SK-N-SH (cell line): ENCODE data around the gene PKD2L2. TPM values are rescaled to one million over a fixed set of nuclear protein-coding genes. Genes with fewer than 3 reads are reported as not detected.

ENCODE experiments used
- CTCF ChIA-PET: fragments of 300-600, 350-600 bp; formaldehyde crosslinking; extraction: SDS; loops from one replicate; lab custom pipeline; 2021; lab: Yijun Ruan, JAX
- POLR2A ChIA-PET: fragments of 350-600 bp; sonication (Branson Sonifier 250); formaldehyde crosslinking; extraction: SDS; loops from one replicate; lab custom pipeline; 2020; ENCODE audit warnings: antibody characterized with exemption, inconsistent platforms; lab: Yijun Ruan, JAX
- DNase-seq: peaks from one replicate; pipeline ENCODE4 v3.0.0; 2012
- H2AFZ ChIP-seq: fragments of 200-600 bp; sonication (generic); 2 replicates; pipeline ENCODE4 v1.8.1; 2016; ENCODE audit warnings: antibody characterized with exemption, mild to moderate bottlenecking, low read depth
- H3F3A ChIP-seq: fragments of 200-600 bp; sonication (generic); replicated peaks from 2 replicates; pipeline ENCODE3; 2016; ENCODE audit warnings: antibody characterized with exemption, mild to moderate bottlenecking; ENCODE audit not compliant: insufficient read depth
- H3K27ac ChIP-seq, 2 experiments: fragments of 200-500 bp in 1 of 2; fragments of 200-600 bp in 1 of 2; sonication (Bioruptor generic) in 1 of 2; sonication (generic), shearing (Covaris generic) in 1 of 2; 2 replicates each; pipeline versions ENCODE4 v1.5.1 to v1.6.1; 2014 to 2016; ENCODE audit warnings: low read depth in 2 of 2, inconsistent platforms in 1 of 2, low read length in 1 of 2, mild to moderate bottlenecking in 1 of 2, mixed read lengths in 1 of 2
- H3K27me3 ChIP-seq: fragments of 200-600 bp; sonication (generic), shearing (Covaris generic); 2 replicates; pipeline ENCODE4 v1.6.1; 2016; ENCODE audit warnings: mixed run types; ENCODE audit not compliant: insufficient read depth
- H3K36me3 ChIP-seq, 2 experiments: fragments of 200-500 bp in 1 of 2; fragments of 200-600 bp in 1 of 2; sonication (Bioruptor generic) in 1 of 2; sonication (generic) in 1 of 2; replicated peaks in 1 of 2; 2 replicates each; pipeline versions ENCODE3 to v1.5.1; 2014 to 2016; ENCODE audit warnings: low read length in 1 of 2, mild to moderate bottlenecking in 1 of 2; ENCODE audit not compliant: insufficient read depth in 2 of 2, control insufficient read depth in 1 of 2
- H3K4me1 ChIP-seq, 2 experiments: fragments of 200-500 bp in 1 of 2; fragments of 200-600 bp in 1 of 2; sonication (Bioruptor generic) in 1 of 2; sonication (generic), shearing (Covaris generic) in 1 of 2; 2 replicates each; pipeline versions ENCODE4 v1.5.1 to v1.6.1; 2014 to 2016; ENCODE audit warnings: low read depth in 1 of 2, low read length in 1 of 2, mixed run types in 1 of 2; ENCODE audit not compliant: insufficient read depth in 2 of 2, control insufficient read depth in 1 of 2
- H3K4me2 ChIP-seq: fragments of 200-600 bp; sonication (generic), shearing (Covaris generic); 2 replicates; pipeline ENCODE4 v1.6.1; 2017; ENCODE audit warnings: mixed run types
- H3K4me3 ChIP-seq, 2 experiments: fragments of 200-500 bp in 1 of 2; fragments of 200-600 bp in 1 of 2; sonication (Bioruptor generic) in 1 of 2; sonication (generic), shearing (Covaris generic) in 1 of 2; 2 replicates each; pipeline versions ENCODE4 v1.5.1 to v1.8.1; 2014 to 2016; ENCODE audit warnings: low read depth in 2 of 2, inconsistent platforms in 1 of 2, low read length in 1 of 2, mild to moderate bottlenecking in 1 of 2, mixed read lengths in 1 of 2, moderate library complexity in 1 of 2
- H3K79me2 ChIP-seq: fragments of 200-600 bp; sonication (generic); 2 replicates; pipeline ENCODE4 v1.8.1; 2017; ENCODE audit warnings: mild to moderate bottlenecking; ENCODE audit not compliant: insufficient read depth
- H3K9ac ChIP-seq: fragments of 200-600 bp; sonication (generic); 2 replicates; pipeline ENCODE4 v1.6.1; 2017; ENCODE audit warnings: mixed run types
- H3K9me2 ChIP-seq: fragments of 200-600 bp; sonication (generic); 2 replicates; pipeline ENCODE4 v1.6.1; 2017; ENCODE audit warnings: mixed run types
- H3K9me3 ChIP-seq: fragments of 200-600 bp; sonication (generic); 2 replicates; pipeline ENCODE4 v1.6.1; 2017; ENCODE audit warnings: mixed run types, mild to moderate bottlenecking, moderate library complexity
- H4K20me1 ChIP-seq: fragments of 200-600 bp; sonication (generic); 2 replicates; pipeline ENCODE4 v1.6.1; 2017; ENCODE audit warnings: mild to moderate bottlenecking, mixed run types; ENCODE audit not compliant: insufficient read depth
- CHD2 ChIP-seq: fragments of 150-350 bp; IDR thresholded peaks from 2 replicates; pipeline ENCODE4 v1.6.1; 2018; ENCODE audit warnings: low read length; ENCODE audit not compliant: partially characterized antibody
- ELF1 ChIP-seq: IDR thresholded peaks from 2 replicates; pipeline ENCODE4 v1.4.0; 2012
- EP300 ChIP-seq, 2 experiments: IDR thresholded peaks; 2 replicates each; pipeline versions ENCODE4 v1.4.0 to v1.6.1; 2012; ENCODE audit warnings: borderline replicate concordance in 1 of 2, low read depth in 1 of 2, low read length in 1 of 2
- FOSL2 ChIP-seq: IDR thresholded peaks from 2 replicates; pipeline ENCODE4 v1.4.0; 2012; ENCODE audit warnings: low read depth, mild to moderate bottlenecking, moderate library complexity, borderline replicate concordance
- FOXJ3 ChIP-seq: sonication (generic); formaldehyde crosslinking; IDR thresholded peaks from 2 replicates; pipeline ENCODE4 v1.5.1; 2020; ENCODE audit warnings: mild to moderate bottlenecking, missing genetic modification reagents
- FOXM1 ChIP-seq: IDR thresholded peaks from 2 replicates; pipeline ENCODE4 v1.4.0; 2012; ENCODE audit warnings: low read depth, mild to moderate bottlenecking
- GATA2 ChIP-seq: sonication (generic); formaldehyde crosslinking; IDR thresholded peaks from 2 replicates; pipeline ENCODE4 v1.5.0; 2020; ENCODE audit warnings: mild to moderate bottlenecking, missing genetic modification reagents
- JUND ChIP-seq: IDR thresholded peaks from 2 replicates; pipeline ENCODE4 v1.4.0; 2012
- MEF2A ChIP-seq: IDR thresholded peaks from 2 replicates; pipeline ENCODE4 v1.4.0; 2012; ENCODE audit warnings: low read depth, borderline replicate concordance
- MXI1 ChIP-seq: IDR thresholded peaks from 2 replicates; pipeline ENCODE4 v1.6.1; 2012; ENCODE audit warnings: mild to moderate bottlenecking, low read depth, low read length, improper control_type of control experiment
- NFIC ChIP-seq: IDR thresholded peaks from 2 replicates; pipeline ENCODE4 v1.4.0; 2012; ENCODE audit warnings: borderline replicate concordance
- POLR2AphosphoS5 ChIP-seq: IDR thresholded peaks from 2 replicates; pipeline ENCODE4 v1.6.1; 2012; ENCODE audit warnings: low read depth, low read length
- RAD21 ChIP-seq: IDR thresholded peaks from 2 replicates; pipeline ENCODE4 v1.6.1; 2012; ENCODE audit warnings: mild to moderate bottlenecking, low read length
- SIN3A ChIP-seq: IDR thresholded peaks from 2 replicates; pipeline ENCODE4 v1.6.1; 2012; ENCODE audit warnings: low read depth, mild to moderate bottlenecking, low read length, moderate library complexity, borderline replicate concordance
- SMC3 ChIP-seq: IDR thresholded peaks from 2 replicates; pipeline ENCODE4 v1.6.1; 2012; ENCODE audit warnings: low read depth, low read length, improper control_type of control experiment
- TAF1 ChIP-seq: IDR thresholded peaks from 2 replicates; pipeline ENCODE4 v1.6.1; 2012; ENCODE audit warnings: low read depth, mild to moderate bottlenecking, low read length, moderate library complexity, borderline replicate concordance
- YY1 ChIP-seq: IDR thresholded peaks from 2 replicates; pipeline ENCODE4 v1.4.0; 2012; ENCODE audit warnings: low read depth, mild to moderate bottlenecking
- WGBS: methylation state at CpG from one replicate; pipeline ENCODE4 v1.1.6; 2017; ENCODE audit warnings: low lambda C conversion rate; 5-methylcytosine and 5-hydroxymethylcytosine counted together
- polyA plus RNA-seq, 3 experiments: library from polyadenylated mRNA; depleted of rRNA; stranded (reverse); fragments of >200 nt; gene quantifications; 2 replicates each; pipeline ENCODE4 v1.2.3, GENCODE V29; 2012
- TF ChIP-seq, protein P1 (sequence below): IDR thresholded peaks from 2 replicates; pipeline ENCODE4 v1.4.0; 2012; ENCODE audit warnings: low read depth, borderline replicate concordance
- TF ChIP-seq, protein P2 (sequence below): fragments of 150-350 bp; IDR thresholded peaks from 2 replicates; pipeline ENCODE4 v1.6.1; 2016; ENCODE audit warnings: mild to moderate bottlenecking, low read depth, low read length
- TF ChIP-seq, protein P3 (sequence below): IDR thresholded peaks from 2 replicates; pipeline ENCODE4 v1.6.1; 2012; ENCODE audit warnings: mild to moderate bottlenecking, low read depth, low read length, moderate library complexity

The PKD2L2 gene
- polyA plus RNA-seq, 1 of the 3 experiments (the other 2 are of a cell fraction) = 0.26 TPM

DNA sequence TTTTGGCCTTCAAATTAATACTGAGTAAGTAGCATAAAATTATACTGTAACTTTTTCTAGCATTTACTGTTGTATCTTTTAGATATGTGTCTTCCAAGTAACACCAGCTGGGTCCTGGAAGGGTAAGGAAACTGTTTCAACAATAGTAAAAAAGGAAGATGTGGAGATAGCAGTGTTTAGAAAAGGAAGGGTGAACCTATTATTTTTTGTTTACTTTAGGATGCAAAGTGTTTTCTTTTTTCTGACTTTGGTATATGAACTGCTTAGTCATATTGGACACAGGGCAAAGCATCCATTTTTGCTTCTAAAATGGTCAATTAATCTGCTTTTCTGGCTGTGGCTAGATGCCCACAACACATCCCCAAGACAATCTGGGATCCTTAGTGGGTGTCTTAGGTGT lies 5.3 kb downstream of the PKD2L2 start:
- Histone ChIP-seq H3K27ac (no peak overlapping the region), H3K9me3 (no peaks in the 10 kb centered on the region), H3K9ac (no peak overlapping the region), H3F3A (peaks cover 4% of the 10 kb centered on the region), H3K4me2 (no peak overlapping the region), H3K4me3 (no peak overlapping the region), H3K4me1 (peaks cover 0 to 1% of the 10 kb centered on the region in 2 experiments; a peak in 1 of 4 replicates), H4K20me1 (no peaks in the 10 kb centered on the region), H3K36me3 (no peaks in the 10 kb centered on the region), H3K79me2 (no peaks in the 10 kb centered on the region), H3K9me2 (no peaks in the 10 kb centered on the region; the same call in 1 of the 2 replicates), H3K27me3 (no peaks in the 10 kb centered on the region), H2AFZ (no peak overlapping the region)
- TF ChIP-seq JUND (no peak), FOSL2 (no peak), RAD21 (no peak), MXI1 (no peak), GATA2 (no peak), POLR2AphosphoS5 (no peak), YY1 (no peak), SIN3A (no peak), NFIC (no peak), ELF1 (no peak), SMC3 (no peak), TAF1 (no peak)
- TF ChIP-seq, protein P1, sequence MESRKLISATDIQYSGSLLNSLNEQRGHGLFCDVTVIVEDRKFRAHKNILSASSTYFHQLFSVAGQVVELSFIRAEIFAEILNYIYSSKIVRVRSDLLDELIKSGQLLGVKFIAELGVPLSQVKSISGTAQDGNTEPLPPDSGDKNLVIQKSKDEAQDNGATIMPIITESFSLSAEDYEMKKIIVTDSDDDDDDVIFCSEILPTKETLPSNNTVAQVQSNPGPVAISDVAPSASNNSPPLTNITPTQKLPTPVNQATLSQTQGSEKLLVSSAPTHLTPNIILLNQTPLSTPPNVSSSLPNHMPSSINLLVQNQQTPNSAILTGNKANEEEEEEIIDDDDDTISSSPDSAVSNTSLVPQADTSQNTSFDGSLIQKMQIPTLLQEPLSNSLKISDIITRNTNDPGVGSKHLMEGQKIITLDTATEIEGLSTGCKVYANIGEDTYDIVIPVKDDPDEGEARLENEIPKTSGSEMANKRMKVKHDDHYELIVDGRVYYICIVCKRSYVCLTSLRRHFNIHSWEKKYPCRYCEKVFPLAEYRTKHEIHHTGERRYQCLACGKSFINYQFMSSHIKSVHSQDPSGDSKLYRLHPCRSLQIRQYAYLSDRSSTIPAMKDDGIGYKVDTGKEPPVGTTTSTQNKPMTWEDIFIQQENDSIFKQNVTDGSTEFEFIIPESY = no peak
- ChIA-PET POLR2A (no interaction called here), CTCF (interaction anchor here (0.6 to 1.8 kb wide), 2 partner anchors 116 to 161 kb away, joined by 3 to 4 read pairs; no protein-coding TSS in a partner anchor)
- DNase-seq = no peak

DNA sequence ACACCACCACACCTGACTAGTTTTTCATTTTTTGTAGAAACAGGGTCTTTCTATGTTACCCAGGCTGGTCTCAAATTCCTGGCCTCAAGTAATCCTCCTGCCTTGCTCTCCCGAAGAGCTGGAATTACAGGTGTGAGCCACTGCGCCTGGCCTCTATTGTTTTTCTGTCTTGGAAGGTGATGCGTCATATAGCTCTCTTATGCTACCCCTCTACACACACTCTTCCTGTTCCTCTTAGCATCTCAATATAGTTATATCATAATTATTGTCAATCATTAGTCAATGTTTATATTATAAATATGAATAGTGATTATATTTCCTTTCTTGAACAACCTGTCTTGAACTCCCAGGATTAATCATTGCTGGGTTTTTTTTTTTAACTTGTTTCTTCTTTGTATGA lies 7.3 kb downstream of the PKD2L2 start:
- Histone ChIP-seq H3K4me2 (no peak overlapping the region), H3K9ac (no peak overlapping the region), H3K4me1 (no peaks in the 10 kb centered on the region), H4K20me1 (no peaks in the 10 kb centered on the region), H3K27ac (no peak overlapping the region), H2AFZ (no peak overlapping the region), H3K4me3 (no peak overlapping the region), H3K27me3 (no peaks in the 10 kb centered on the region), H3K9me3 (no peaks in the 10 kb centered on the region), H3K36me3 (no peaks in the 10 kb centered on the region), H3K9me2 (no peaks in the 10 kb centered on the region; the same call in 1 of the 2 replicates), H3K79me2 (no peaks in the 10 kb centered on the region), H3F3A (peaks cover 4% of the 10 kb centered on the region)
- WGBS = 98% methylated on average over 3 of the region's 3 CpGs
- CTCF ChIA-PET = interaction anchor here (0.7 to 4.2 kb wide), 2 partner anchors 117 to 194 kb away, joined by 3 to 15 read pairs; no protein-coding TSS in a partner anchor
- no peak for DNase-seq
- POLR2A ChIA-PET = no interaction called here
- TF ChIP-seq FOXM1 (no peak), MEF2A (no peak), FOXJ3 (CRISPR knock-in tag) (no peak), RAD21 (no peak), YY1 (no peak), CHD2 (no peak), SIN3A (no peak), GATA2 (no peak), MXI1 (no peak), EP300 (IDR thresholded peaks at IDR 0.05; ENCODE audit: borderline replicate concordance in 1 of 2, low read depth in 1 of 2, low read length in 1 of 2) (no peak), SMC3 (no peak), FOSL2 (no peak)
- TF ChIP-seq, protein P2, sequence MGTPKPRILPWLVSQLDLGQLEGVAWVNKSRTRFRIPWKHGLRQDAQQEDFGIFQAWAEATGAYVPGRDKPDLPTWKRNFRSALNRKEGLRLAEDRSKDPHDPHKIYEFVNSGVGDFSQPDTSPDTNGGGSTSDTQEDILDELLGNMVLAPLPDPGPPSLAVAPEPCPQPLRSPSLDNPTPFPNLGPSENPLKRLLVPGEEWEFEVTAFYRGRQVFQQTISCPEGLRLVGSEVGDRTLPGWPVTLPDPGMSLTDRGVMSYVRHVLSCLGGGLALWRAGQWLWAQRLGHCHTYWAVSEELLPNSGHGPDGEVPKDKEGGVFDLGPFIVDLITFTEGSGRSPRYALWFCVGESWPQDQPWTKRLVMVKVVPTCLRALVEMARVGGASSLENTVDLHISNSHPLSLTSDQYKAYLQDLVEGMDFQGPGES = no peak
- TF ChIP-seq, protein P3, sequence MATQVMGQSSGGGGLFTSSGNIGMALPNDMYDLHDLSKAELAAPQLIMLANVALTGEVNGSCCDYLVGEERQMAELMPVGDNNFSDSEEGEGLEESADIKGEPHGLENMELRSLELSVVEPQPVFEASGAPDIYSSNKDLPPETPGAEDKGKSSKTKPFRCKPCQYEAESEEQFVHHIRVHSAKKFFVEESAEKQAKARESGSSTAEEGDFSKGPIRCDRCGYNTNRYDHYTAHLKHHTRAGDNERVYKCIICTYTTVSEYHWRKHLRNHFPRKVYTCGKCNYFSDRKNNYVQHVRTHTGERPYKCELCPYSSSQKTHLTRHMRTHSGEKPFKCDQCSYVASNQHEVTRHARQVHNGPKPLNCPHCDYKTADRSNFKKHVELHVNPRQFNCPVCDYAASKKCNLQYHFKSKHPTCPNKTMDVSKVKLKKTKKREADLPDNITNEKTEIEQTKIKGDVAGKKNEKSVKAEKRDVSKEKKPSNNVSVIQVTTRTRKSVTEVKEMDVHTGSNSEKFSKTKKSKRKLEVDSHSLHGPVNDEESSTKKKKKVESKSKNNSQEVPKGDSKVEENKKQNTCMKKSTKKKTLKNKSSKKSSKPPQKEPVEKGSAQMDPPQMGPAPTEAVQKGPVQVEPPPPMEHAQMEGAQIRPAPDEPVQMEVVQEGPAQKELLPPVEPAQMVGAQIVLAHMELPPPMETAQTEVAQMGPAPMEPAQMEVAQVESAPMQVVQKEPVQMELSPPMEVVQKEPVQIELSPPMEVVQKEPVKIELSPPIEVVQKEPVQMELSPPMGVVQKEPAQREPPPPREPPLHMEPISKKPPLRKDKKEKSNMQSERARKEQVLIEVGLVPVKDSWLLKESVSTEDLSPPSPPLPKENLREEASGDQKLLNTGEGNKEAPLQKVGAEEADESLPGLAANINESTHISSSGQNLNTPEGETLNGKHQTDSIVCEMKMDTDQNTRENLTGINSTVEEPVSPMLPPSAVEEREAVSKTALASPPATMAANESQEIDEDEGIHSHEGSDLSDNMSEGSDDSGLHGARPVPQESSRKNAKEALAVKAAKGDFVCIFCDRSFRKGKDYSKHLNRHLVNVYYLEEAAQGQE = no peak
- TF ChIP-seq, protein P1 = no peak
